Naive thymus-derived CD8-positive, alpha-beta T cell (primary cell): ENCODE measurements around the gene DCDC2. TPM values are rescaled to one million over a fixed set of nuclear protein-coding genes. Genes with fewer than 3 reads are reported as not detected.
"Not testable (repeated sequence)": the region's sequence is repeated elsewhere in the genome, so short reads cannot be mapped to it uniquely, and the experiment has no call there.

Experiments
- ATAC-seq, 2 donors: fragments of 150-1000 bp; cut with Tn5 transposase in 1 of 2; sonication (Bioruptor Pico), chemical (Tn5 transposase) in 1 of 2; 1 replicate in 1 of 2; 2 replicates in 1 of 2; pipeline ENCODE4 v1.10.0; 2021; ENCODE audit warnings: mild to moderate bottlenecking in 2 of 2, moderate library complexity in 2 of 2
- POLR2A ChIA-PET: fragments of 350-600 bp; sonication (Branson Sonifier 250); formaldehyde crosslinking; loops from one replicate; lab custom pipeline; 2021; ENCODE audit warnings: antibody characterized with exemption; lab: Charles Lee
- DNase-seq, 10 donors: peaks; one replicate each; pipeline versions ENCODE4 v3.0.0 to v3.0.0-alpha.2; 2020 to 2022
- H3K27ac Mint-ChIP-seq, 10 donors: one replicate each; pipeline ENCODE4 v1.8.0; 2020 to 2022; ENCODE audit warnings: mild to moderate bottlenecking in 10 of 10, mixed read lengths in 10 of 10, moderate library complexity in 4 of 10, inconsistent platforms in 1 of 10
- H3K27me3 Mint-ChIP-seq, 5 donors: one replicate each; pipeline ENCODE4 v1.8.0; 2021 to 2022; ENCODE audit warnings: mixed read lengths in 5 of 5
- H3K36me3 Mint-ChIP-seq, 3 donors: one replicate each; pipeline ENCODE4 v1.8.0; 2020 to 2022; ENCODE audit warnings: mixed read lengths in 3 of 3, mild to moderate bottlenecking in 2 of 3, inconsistent platforms in 1 of 3
- H3K4me1 Mint-ChIP-seq, 4 donors: one replicate each; pipeline ENCODE4 v1.8.0; 2021 to 2022; ENCODE audit warnings: mixed read lengths in 4 of 4
- H3K4me3 Mint-ChIP-seq, 10 donors: one replicate each; pipeline ENCODE4 v1.8.0; 2020 to 2022; ENCODE audit warnings: mild to moderate bottlenecking in 10 of 10, mixed read lengths in 10 of 10, moderate library complexity in 6 of 10, inconsistent platforms in 1 of 10
- H3K9me3 Mint-ChIP-seq, 9 donors: one replicate each; pipeline ENCODE4 v1.8.0; 2020 to 2022; ENCODE audit warnings: mixed read lengths in 9 of 9, mild to moderate bottlenecking in 3 of 9, inconsistent platforms in 1 of 9, moderate library complexity in 1 of 9
- polyA plus RNA-seq, 3 donors: library from polyadenylated mRNA; unstranded; fragments of 300-500 nt; fragmentation: Illumina TruSeq; gene quantifications; one replicate each; pipeline ENCODE4 v1.2.3, GENCODE V29; 2021
- total RNA-seq, 8 experiments: library from RNA in 2 of 8; stranded (reverse) in 2 of 8; gene quantifications; one replicate each; pipeline ENCODE4 v1.2.3 and lab custom pipeline; 2021 to 2026

The DCDC2 gene
- total and polyA plus RNA-seq, 5 experiments from 2014 or later: not detected

DNA sequence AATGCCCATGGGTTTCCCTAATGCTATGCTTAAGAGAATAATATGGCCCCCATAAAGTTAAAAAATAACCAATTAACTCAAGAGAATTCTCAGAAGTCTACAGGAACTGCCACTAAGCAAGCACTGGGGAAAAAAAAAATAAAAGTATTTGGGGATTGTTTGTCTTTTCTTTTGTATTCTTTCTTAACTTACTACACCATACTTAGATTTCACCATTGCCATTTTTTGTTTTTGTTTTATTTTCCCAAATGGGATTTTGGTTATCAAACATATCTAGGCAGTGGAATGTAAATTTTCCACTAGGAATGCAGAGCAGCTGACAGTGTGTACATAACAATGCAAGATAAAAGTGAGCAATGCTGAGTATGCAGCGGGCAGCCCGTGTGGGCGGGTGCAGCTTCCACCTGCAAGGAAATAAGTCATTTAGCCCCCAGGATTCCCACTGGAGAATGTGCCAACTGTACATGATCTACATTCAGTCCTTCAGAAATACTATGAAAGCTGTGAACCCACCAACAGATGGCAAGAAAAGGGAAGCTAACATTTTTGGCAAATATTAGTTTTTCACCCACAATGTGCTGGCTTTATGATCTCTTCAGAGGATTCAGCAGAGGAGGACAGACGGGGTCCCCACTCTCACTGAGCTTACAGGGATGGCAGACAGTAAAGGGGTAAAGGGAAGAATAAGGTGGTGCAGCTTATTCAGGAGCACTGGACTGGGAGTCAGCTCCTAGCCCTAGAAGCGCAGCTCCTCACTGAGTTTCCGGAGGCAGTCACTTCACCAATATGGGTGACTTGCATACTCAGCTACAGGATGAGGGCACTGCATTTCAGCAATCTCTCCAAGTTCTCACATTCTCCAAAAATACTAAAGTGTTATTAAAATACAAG, 44.4 kb downstream of the DCDC2 start:
- Mint-ChIP-seq H3K36me3 (peaks cover 0 to 13% (median 4%) of the 10 kb centered on the region in 3 donors), H3K4me1 (no peaks in the 10 kb centered on the region), H3K27ac (no peak overlapping the region), H3K9me3 (peaks cover 0 to 17% (median 9%) of the 10 kb centered on the region in 9 donors), H3K27me3 (peaks cover 17 to 30% (median 22%) of the 10 kb centered on the region in 5 donors), H3K4me3 (no peak overlapping the region)
- POLR2A ChIA-PET: no interaction called here
- ATAC-seq (no peak), DNase-seq (no peak)

DNA sequence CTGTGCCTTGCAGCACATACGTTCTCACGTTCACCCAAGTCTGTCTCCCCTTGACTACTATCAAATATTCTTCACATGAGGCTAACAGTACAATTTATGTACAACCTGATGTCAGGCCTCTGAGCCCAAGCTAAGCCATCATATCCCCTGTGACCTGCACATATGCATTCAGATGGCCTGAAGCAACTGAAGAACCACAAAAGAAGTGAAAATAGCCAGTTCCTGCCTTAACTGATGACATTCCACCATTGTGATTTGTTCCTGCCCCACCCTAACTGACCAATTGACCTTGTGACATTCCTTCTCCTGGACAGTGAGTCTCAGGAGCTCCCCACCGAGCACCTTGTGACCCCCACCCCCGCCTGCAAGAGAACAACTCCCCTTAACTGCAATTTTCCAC, 46.1 kb downstream of the DCDC2 start:
- H3K27ac Mint-ChIP-seq, H3K4me3 Mint-ChIP-seq, H3K4me1 Mint-ChIP-seq, ATAC-seq, POLR2A ChIA-PET, DNase-seq: not testable (repeated sequence)
- peaks cover 16 to 30% (median 26%) of the 10 kb centered on the region in 5 donors for H3K27me3 Mint-ChIP-seq
- H3K36me3 Mint-ChIP-seq: peaks cover 0 to 13% (median 4%) of the 10 kb centered on the region in 3 donors
- H3K9me3 Mint-ChIP-seq: peaks cover 0 to 17% (median 9%) of the 10 kb centered on the region in 9 donors

DNA sequence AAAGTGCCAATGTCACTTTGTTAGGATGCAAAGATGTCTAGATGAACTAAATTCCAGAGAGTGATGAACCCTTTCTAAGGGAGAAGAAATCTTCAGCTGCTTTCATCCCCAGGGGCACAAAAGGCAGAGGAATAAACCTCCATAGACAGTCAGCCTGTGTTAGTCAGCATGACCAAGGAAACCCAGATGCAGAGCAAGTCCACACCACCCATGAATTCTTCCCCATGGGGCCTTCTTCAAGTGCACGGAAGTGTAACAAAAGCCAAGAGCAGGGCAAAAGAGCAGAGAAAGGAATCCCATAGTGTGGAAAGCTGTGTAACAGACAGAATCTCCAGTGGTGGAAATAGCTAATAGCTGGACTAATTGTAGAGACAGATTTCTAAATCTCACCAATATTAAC, 50.0 kb downstream of the DCDC2 start:
- no peak overlapping the region for H3K27ac Mint-ChIP-seq
- POLR2A ChIA-PET: no interaction called here

DNA sequence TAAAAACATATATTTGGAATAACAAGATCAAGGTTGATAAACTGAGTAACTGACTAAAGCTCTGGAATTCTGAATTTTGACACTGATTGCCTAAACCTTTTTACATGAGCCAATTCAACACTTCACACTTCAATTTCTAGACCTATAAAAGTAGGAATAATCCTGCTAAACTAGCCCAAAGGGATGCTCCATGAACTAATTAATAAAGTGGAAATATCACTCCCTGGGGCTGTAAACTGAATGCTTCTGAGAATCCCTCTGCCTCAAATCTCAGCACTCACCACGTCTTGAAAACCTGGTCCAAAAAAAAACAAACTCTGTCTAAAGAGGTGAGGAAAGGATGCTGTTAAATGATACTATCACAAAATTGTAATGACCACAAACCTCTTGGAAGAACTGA, 50.9 kb downstream of the DCDC2 start:
- no peak overlapping the region for H3K4me3 Mint-ChIP-seq
- ATAC-seq (no peak), DNase-seq (no peak)
- H3K9me3 Mint-ChIP-seq: peaks cover 0 to 14% (median 5%) of the 10 kb centered on the region in 9 donors
- H3K27ac Mint-ChIP-seq: no peak overlapping the region
- no peaks in the 10 kb centered on the region for H3K4me1 Mint-ChIP-seq
- POLR2A ChIA-PET: no interaction called here
- peaks cover 0 to 10% (median 4%) of the 10 kb centered on the region in 3 donors for H3K36me3 Mint-ChIP-seq
- H3K27me3 Mint-ChIP-seq: peaks cover 8 to 24% (median 18%) of the 10 kb centered on the region in 5 donors

More for the DNA sequence above, 50.0 kb downstream of the DCDC2 start:
- H3K27me3 Mint-ChIP-seq: peaks cover 10 to 26% (median 13%) of the 10 kb centered on the region in 5 donors
- DNase-seq: no peak
- H3K4me1 Mint-ChIP-seq: no peaks in the 10 kb centered on the region
- no peak for ATAC-seq
- no peak overlapping the region for H3K4me3 Mint-ChIP-seq
- peaks cover 0 to 17% (median 9%) of the 10 kb centered on the region in 9 donors for H3K9me3 Mint-ChIP-seq
- H3K36me3 Mint-ChIP-seq: peaks cover 0 to 13% (median 4%) of the 10 kb centered on the region in 3 donors

DNA sequence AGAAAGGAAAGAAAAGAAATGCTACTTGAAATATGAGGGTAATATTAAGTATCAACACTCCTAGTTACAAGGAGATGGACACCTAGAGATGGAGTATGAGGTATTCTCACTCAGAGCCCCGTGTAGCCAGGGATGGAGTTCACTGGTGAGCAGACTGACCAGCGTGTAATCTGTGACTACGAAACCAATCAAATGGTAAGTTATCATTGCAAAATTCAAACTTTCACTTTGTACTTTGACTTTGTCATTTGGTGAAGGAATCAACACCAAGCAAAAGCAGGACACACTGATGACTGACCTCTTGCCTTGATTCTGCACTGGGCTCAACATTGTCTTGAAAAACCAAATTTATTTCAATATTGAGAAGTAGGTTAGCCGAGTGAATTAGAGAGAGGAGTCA, 51.8 kb downstream of the DCDC2 start:
- H3K27ac Mint-ChIP-seq: no peak overlapping the region
- no peak overlapping the region for H3K4me3 Mint-ChIP-seq
- ATAC-seq: no peak
- H3K27me3 Mint-ChIP-seq: peaks cover 7 to 21% (median 18%) of the 10 kb centered on the region in 5 donors
- DNase-seq: no peak
- H3K4me1 Mint-ChIP-seq: no peaks in the 10 kb centered on the region
- H3K9me3 Mint-ChIP-seq: peaks cover 0 to 6% (median 2%) of the 10 kb centered on the region in 9 donors
- H3K36me3 Mint-ChIP-seq: peaks cover 0 to 4% (median 0%) of the 10 kb centered on the region in 3 donors
- POLR2A ChIA-PET: no interaction called here

DNA sequence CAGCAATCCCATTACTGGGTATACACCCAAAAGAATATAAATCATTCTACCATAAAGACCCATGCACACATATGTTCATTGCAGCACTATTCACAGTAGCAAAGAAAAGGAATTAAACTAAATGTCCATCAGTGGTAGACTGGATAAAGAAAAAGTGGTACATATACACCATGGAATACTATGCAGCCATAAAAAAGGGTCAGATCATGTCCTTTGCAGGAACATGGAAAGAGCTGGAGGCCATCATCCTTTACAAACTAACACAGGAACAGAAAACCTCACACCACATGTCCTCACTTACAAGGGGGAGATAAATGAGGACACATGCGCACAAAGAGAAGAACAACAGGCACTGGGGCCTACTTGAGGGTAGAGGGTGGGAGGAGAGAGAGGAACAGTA, 60.9 kb downstream of the DCDC2 start:
- Mint-ChIP-seq H3K9me3 (peaks cover 0 to 32% (median 13%) of the 10 kb centered on the region in 9 donors), H3K27ac (no peak overlapping the region), H3K4me1 (no peaks in the 10 kb centered on the region), H3K36me3 (peaks cover 0 to 2% (median 2%) of the 10 kb centered on the region in 3 donors), H3K4me3 (no peak overlapping the region), H3K27me3 (peaks cover 11 to 45% (median 15%) of the 10 kb centered on the region in 5 donors)
- POLR2A ChIA-PET: no interaction called here
- ATAC-seq (no peak), DNase-seq (no peak)

DNA sequence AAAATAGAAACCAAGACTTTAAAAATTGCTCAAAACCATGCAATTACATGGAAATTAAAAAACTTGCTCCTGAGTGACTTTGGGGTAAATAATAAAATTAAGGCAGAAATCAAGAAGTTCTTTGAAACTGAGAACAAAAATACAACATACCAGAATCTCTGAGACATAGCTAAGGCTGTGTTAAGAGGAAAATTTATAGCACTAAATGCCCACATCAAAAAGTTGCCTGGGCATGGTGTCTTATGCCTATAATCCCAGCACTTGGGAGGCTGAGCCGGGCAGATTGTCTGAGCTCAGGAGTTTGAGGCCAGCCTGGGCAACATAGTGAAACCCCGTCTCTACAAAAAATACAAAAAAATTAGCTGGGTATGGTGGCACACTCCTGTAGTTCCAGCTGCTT, 64.0 kb downstream of the DCDC2 start:
- H3K4me3 Mint-ChIP-seq, H3K36me3 Mint-ChIP-seq, ATAC-seq, POLR2A ChIA-PET, H3K4me1 Mint-ChIP-seq, DNase-seq, H3K27ac Mint-ChIP-seq: not testable (repeated sequence)
- Mint-ChIP-seq H3K27me3 (peaks cover 13 to 45% (median 15%) of the 10 kb centered on the region in 5 donors), H3K9me3 (peaks cover 0 to 32% (median 13%) of the 10 kb centered on the region in 9 donors)

DNA sequence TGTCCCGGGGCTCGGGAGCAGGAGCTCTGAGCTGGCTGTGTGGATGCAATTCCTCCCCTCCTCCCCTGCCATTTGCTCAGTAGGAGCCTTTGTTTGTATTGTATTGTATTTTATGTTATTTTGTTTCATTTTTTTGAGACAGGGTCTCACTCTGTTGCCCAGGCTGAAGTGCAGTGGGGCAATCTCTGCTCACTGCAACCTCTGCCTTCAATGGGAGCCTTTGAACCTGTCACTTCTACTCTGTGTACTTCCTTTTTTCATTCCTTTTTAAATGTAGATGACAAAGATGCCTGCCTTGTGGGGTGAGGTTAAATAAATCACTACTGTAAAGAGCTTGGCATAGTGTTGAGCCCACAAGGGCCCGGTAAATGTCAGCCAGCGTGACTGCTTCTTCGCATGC, 70.6 kb downstream of the DCDC2 start:
- Mint-ChIP-seq H3K36me3 (no peaks in the 10 kb centered on the region), H3K4me1 (peaks cover 0 to 9% (median 0%) of the 10 kb centered on the region in 4 donors), H3K9me3 (no peaks in the 10 kb centered on the region), H3K4me3 (no peak overlapping the region), H3K27me3 (peaks cover 0 to 7% (median 3%) of the 10 kb centered on the region in 5 donors), H3K27ac (peak overlapping the region in 1 of 10 donors; percentile 58)
- DNase-seq (no peak), ATAC-seq (no peak)
- POLR2A ChIA-PET: no interaction called here

DNA sequence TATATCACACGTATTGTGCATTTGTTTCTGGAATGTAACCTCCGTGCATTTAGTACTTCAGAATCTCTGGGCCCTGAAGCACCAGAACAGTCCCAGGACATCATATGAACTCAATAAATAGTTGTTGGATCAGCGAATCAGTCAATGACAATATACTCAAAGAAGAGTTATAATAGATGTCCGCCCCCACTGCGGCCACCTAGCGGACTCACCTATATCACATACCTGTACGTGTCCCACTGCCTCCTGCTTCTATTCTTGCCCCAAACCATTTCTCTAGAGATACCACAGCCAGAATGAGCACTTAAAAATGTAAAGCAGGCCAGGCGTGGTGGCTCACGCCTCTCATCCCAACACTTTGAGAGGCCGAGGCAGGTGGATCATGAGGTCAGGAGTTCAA, 73.9 kb downstream of the DCDC2 start:
- ATAC-seq (no peak), DNase-seq (no peak)
- Mint-ChIP-seq H3K4me3 (no peak overlapping the region), H3K27me3 (peaks cover 2 to 9% (median 6%) of the 10 kb centered on the region in 5 donors), H3K27ac (no peak overlapping the region), H3K36me3 (no peaks in the 10 kb centered on the region), H3K4me1 (peaks cover 0 to 9% (median 0%) of the 10 kb centered on the region in 4 donors), H3K9me3 (no peaks in the 10 kb centered on the region)
- POLR2A ChIA-PET: no interaction called here

DNA sequence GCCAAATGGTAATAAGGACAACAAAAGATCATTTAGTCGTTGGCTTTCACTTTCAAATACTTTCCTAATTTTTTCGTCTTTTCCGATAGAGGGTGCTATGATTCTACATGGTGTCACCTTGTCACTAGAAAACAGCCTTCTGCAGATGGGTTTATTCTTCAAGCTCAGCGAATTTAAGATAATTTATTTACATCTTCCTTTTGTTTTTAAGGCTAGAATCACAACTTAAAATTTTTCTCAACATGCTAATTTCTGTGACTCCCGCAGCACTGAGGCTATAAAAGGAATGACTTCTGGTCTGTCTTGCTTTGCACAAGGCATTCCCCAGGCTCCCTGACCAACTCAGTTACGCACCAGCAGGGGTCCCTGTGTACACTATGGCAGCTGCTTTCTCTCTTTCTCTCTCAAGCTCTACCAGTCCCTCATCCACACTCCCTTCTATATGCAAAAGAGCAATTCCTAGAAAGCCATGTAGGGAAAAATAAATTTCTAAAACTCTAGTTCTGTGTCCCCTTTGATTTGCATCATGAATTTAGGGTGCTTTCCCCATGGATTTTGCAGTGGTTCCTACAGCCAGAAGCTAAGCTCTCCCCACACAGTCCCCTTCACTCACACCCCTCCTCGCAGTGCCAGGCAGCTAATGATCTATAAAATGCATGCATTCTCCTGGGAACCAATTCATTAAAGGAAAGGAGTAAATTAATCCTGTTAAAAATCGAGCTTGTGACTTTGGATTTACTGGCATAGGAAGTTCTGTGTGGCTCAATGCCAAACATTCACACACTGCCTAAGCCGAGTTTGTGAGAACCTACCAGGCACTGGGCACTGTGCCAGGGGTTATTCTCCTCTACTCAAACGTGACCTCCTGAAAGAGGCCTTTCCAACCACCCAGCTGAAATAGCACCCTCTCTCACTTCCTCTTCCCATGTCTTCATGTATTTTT, 74.5 kb downstream of the DCDC2 start:
- H3K9me3 Mint-ChIP-seq: no peaks in the 10 kb centered on the region
- DNase-seq: peak in 7 of 10 donors; percentile 4 to 51 (median 19)
- peak overlapping the region in 1 of 10 donors; percentile 70 for H3K27ac Mint-ChIP-seq

DNA sequence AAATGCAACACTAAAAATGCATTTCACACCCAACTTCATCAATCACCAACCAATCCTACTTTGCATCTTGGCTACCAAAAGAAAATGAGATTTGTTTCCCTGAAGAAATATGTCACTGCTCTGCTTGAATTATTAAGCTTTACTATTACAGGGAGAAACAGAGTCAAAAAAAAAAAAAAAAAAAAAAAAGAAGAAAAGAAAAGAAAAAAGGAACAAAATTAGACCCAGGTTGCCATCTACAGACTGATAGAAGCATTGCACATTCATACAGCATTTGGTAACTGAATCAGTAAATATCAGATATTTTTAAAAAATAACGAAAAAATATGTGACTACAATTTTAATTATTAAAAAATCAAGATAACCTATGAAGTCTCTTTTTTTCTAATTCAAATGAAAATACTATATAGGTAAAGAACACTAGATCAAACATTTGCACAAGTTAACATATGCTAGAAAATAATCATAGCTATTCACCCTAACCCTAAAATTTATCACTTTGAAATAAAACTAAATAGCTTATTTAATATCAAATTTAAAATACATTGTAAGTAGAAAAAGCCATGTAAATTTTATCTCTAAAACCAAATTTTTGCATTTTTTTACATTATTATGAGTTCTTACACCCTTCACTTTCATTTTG, 83.3 kb downstream of the DCDC2 start:
- H3K4me1 Mint-ChIP-seq: no peaks in the 10 kb centered on the region
- H3K36me3 Mint-ChIP-seq: no peaks in the 10 kb centered on the region
- no peak overlapping the region for H3K27ac Mint-ChIP-seq
- no peaks in the 10 kb centered on the region for H3K9me3 Mint-ChIP-seq
- DNase-seq: no peak
- no peak overlapping the region for H3K4me3 Mint-ChIP-seq
- H3K27me3 Mint-ChIP-seq: peaks cover 2 to 19% (median 6%) of the 10 kb centered on the region in 5 donors
- ATAC-seq: no peak
- POLR2A ChIA-PET: no interaction called here

More for the DNA sequence above, 74.5 kb downstream of the DCDC2 start:
- peak; percentile 91 to 93 for ATAC-seq
- POLR2A ChIA-PET: no interaction called here
- peaks cover 0 to 9% (median 0%) of the 10 kb centered on the region in 4 donors for H3K4me1 Mint-ChIP-seq
- H3K27me3 Mint-ChIP-seq: peaks cover 2 to 15% (median 8%) of the 10 kb centered on the region in 5 donors
- H3K4me3 Mint-ChIP-seq: peak overlapping the region in 8 of 10 donors; percentile 43 to 71 (median 62)
- H3K36me3 Mint-ChIP-seq: no peaks in the 10 kb centered on the region
